Measurements from ENCODE around the gene RETREG1.

DNA sequence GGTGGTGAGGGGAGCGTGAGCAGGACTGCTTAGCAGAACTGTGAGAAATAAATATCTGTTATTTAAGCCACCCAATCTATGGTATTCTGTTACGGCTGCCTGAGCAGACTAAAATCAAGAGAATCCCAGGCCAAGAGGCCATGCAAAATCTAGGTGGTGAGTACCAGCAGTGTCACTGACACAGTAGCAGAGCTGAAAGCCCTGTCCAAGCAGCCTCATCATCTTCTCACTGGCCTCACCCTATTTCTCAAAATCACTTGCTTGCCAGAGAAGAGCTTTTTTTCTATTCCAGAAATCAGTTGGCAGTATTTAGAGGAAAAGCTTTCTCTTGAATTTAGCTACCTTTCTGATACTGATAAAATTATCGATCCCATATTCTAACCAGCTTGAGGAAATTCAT, 68.0 kb downstream of the RETREG1 start:
- TF ChIP-seq, protein P1, sequence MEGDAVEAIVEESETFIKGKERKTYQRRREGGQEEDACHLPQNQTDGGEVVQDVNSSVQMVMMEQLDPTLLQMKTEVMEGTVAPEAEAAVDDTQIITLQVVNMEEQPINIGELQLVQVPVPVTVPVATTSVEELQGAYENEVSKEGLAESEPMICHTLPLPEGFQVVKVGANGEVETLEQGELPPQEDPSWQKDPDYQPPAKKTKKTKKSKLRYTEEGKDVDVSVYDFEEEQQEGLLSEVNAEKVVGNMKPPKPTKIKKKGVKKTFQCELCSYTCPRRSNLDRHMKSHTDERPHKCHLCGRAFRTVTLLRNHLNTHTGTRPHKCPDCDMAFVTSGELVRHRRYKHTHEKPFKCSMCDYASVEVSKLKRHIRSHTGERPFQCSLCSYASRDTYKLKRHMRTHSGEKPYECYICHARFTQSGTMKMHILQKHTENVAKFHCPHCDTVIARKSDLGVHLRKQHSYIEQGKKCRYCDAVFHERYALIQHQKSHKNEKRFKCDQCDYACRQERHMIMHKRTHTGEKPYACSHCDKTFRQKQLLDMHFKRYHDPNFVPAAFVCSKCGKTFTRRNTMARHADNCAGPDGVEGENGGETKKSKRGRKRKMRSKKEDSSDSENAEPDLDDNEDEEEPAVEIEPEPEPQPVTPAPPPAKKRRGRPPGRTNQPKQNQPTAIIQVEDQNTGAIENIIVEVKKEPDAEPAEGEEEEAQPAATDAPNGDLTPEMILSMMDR (IDR thresholded peaks at IDR 0.05; ENCODE audit: low read length), result no peak
- TF ChIP-seq EZH2 (optimal IDR thresholded peaks at IDR 0.05; ENCODE audit: low read depth, low read length), result no peak
